Fibroblast of skin of left biceps (primary cell): ENCODE data around the gene WASHC2A.
"Not testable (repeated sequence)": the region's sequence is repeated elsewhere in the genome, so short reads cannot be mapped to it uniquely, and the experiment has no call there.

Experiments
- DNase-seq, 2 experiments: peaks; one replicate each; pipeline ENCODE4 v3.0.0-alpha.2; 2013; ENCODE audit warnings: low read depth in 2 of 2

WASHC2A gene

GRCh38 chr10:50068352-50068659 is 552 bp downstream of the WASHC2A start:
- not testable (repeated sequence) for DNase-seq

GRCh38 chr10:50075139-50075538 is 7.4 kb downstream of the WASHC2A start:
- DNase-seq = not testable (repeated sequence)

GRCh38 chr10:50075544-50075943 is 7.8 kb downstream of the WASHC2A start:
- DNase-seq = not testable (repeated sequence)

GRCh38 chr10:50091304-50091703 is 23.6 kb downstream of the WASHC2A start:
- not testable (repeated sequence) for DNase-seq

- not testable (repeated sequence) for DNase-seq
Measured at GRCh38 chr10:50092928-50093327, 25.2 kb downstream of the WASHC2A start.

GRCh38 chr10:50094630-50095029 is 26.9 kb downstream of the WASHC2A start:
- DNase-seq = not testable (repeated sequence)

- DNase-seq = not testable (repeated sequence)
Measured at GRCh38 chr10:50095402-50095801, 27.6 kb downstream of the WASHC2A start.

- not testable (repeated sequence) for DNase-seq
Measured at GRCh38 chr10:50096722-50097121, 29.0 kb downstream of the WASHC2A start.

GRCh38 chr10:50098645-50099044 is 30.9 kb downstream of the WASHC2A start:
- not testable (repeated sequence) for DNase-seq

GRCh38 chr10:50101139-50101582 is 33.4 kb downstream of the WASHC2A start:
- DNase-seq = not testable (repeated sequence)

GRCh38 chr10:50101747-50102146 is 34.0 kb downstream of the WASHC2A start:
- DNase-seq = not testable (repeated sequence)

GRCh38 chr10:50102267-50102666 is 34.5 kb downstream of the WASHC2A start:
- not testable (repeated sequence) for DNase-seq

GRCh38 chr10:50108999-50109698 is 41.4 kb downstream of the WASHC2A start:
- DNase-seq = not testable (repeated sequence)

GRCh38 chr10:50112419-50113112 is 44.8 kb downstream of the WASHC2A start:
- DNase-seq = not testable (repeated sequence)

GRCh38 chr10:50126765-50127164 is 59.0 kb downstream of the WASHC2A start:
- DNase-seq = not testable (repeated sequence)

GRCh38 chr10:50127770-50128292 is 60.1 kb downstream of the WASHC2A start:
- not testable (repeated sequence) for DNase-seq

GRCh38 chr10:50131245-50131965 is 63.7 kb downstream of the WASHC2A start:
- not testable (repeated sequence) for DNase-seq

- DNase-seq = not testable (repeated sequence)
Measured at GRCh38 chr10:50132322-50132721, 64.6 kb downstream of the WASHC2A start.

- not testable (repeated sequence) for DNase-seq
Measured at GRCh38 chr10:50132841-50133240, 65.1 kb downstream of the WASHC2A start.

GRCh38 chr10:50143512-50144174 is 75.9 kb downstream of the WASHC2A start:
- DNase-seq = not testable (repeated sequence)

- peak in 1 of 2 experiments; percentile 1 for DNase-seq
Measured at GRCh38 chr10:50145575-50145974, 77.8 kb downstream of the WASHC2A start.
